ENCODE data around the gene SUCLG2. TPM values are rescaled to one million over a fixed set of nuclear protein-coding genes. Genes with fewer than 3 reads are reported as not detected.

Gene SUCLG2
- total RNA-seq, 1 donor from 2014 or later, result 20.8 TPM

DNA sequence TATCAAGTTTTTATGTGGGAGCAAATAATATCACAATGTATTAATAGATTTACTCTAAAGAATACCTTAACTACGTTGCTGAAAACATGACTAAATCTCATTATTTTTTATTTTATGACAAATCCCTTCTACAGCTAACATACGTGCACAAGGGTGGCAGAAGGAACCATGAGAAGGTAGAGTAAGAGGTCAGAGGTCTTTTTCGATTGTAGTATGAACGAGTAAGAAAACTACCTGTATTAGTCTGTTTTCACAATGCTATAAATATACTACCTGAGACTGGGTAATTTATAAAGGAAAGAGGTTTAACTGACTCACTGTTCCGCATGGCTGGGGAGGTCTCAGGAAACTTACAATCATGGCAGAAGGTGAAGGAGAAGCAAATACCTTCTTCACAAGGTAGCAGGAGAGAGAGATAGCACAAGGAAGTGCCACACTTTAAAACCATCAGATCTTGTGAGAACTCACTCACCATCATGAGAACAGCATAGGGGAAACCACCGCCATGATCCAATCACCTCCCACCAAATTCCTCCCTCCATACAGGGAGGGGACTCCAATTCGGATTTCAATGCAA, 95.3 kb downstream of the SUCLG2 start:
- no peak for FAIRE-seq
- Mint-ChIP-seq H3K9me3 (ENCODE audit: unreplicated experiment) (no peaks in the 10 kb centered on the region), H3K27me3 (ENCODE audit: low read depth, unreplicated experiment) (no peaks in the 10 kb centered on the region), H3K36me3 (ENCODE audit: low read depth, unreplicated experiment) (no peaks in the 10 kb centered on the region), H3K4me3 (ENCODE audit: unreplicated experiment) (no peak overlapping the region), H3K4me1 (ENCODE audit: low read depth, unreplicated experiment) (no peaks in the 10 kb centered on the region), H3K27ac (ENCODE audit: unreplicated experiment) (no peak overlapping the region)
- DNase-seq (ENCODE audit: low read depth), result no peak
- no peak overlapping the region for H3K4me3 ChIP-seq (ENCODE audit: insufficient read depth, low read depth, low read length)
- peaks cover 4% of the 10 kb centered on the region for H3K79me2 ChIP-seq (ENCODE audit: insufficient read depth, low read length)
- TF ChIP-seq EZH2 (IDR thresholded peaks at IDR 0.05; ENCODE audit: insufficient read depth, low read length), result no peak
- TF ChIP-seq, protein P1, sequence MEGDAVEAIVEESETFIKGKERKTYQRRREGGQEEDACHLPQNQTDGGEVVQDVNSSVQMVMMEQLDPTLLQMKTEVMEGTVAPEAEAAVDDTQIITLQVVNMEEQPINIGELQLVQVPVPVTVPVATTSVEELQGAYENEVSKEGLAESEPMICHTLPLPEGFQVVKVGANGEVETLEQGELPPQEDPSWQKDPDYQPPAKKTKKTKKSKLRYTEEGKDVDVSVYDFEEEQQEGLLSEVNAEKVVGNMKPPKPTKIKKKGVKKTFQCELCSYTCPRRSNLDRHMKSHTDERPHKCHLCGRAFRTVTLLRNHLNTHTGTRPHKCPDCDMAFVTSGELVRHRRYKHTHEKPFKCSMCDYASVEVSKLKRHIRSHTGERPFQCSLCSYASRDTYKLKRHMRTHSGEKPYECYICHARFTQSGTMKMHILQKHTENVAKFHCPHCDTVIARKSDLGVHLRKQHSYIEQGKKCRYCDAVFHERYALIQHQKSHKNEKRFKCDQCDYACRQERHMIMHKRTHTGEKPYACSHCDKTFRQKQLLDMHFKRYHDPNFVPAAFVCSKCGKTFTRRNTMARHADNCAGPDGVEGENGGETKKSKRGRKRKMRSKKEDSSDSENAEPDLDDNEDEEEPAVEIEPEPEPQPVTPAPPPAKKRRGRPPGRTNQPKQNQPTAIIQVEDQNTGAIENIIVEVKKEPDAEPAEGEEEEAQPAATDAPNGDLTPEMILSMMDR (IDR thresholded peaks at IDR 0.05; ENCODE audit: insufficient read depth, low read depth, low read length), result no peak
- no peak overlapping the region for H3K9ac ChIP-seq (ENCODE audit: low read length)
- no peaks in the 10 kb centered on the region for H3K27me3 ChIP-seq (ENCODE audit: insufficient read depth, low read length)
- H4K20me1 ChIP-seq (ENCODE audit: insufficient read depth, low read length), result no peaks in the 10 kb centered on the region
- H3K36me3 ChIP-seq (ENCODE audit: insufficient read depth, low read length), result no peaks in the 10 kb centered on the region
- no peak overlapping the region for H2AFZ ChIP-seq (ENCODE audit: low read depth, low read length)
- no peak overlapping the region for H3K4me2 ChIP-seq (ENCODE audit: low read length)
- H3K4me1 ChIP-seq (ENCODE audit: insufficient read depth, low read length), result no peaks in the 10 kb centered on the region
- no peaks in the 10 kb centered on the region for H3K9me3 ChIP-seq (ENCODE audit: insufficient read depth, low read depth, low read length)
- no peak overlapping the region for H3K27ac ChIP-seq (ENCODE audit: low read depth, low read length)

DNA sequence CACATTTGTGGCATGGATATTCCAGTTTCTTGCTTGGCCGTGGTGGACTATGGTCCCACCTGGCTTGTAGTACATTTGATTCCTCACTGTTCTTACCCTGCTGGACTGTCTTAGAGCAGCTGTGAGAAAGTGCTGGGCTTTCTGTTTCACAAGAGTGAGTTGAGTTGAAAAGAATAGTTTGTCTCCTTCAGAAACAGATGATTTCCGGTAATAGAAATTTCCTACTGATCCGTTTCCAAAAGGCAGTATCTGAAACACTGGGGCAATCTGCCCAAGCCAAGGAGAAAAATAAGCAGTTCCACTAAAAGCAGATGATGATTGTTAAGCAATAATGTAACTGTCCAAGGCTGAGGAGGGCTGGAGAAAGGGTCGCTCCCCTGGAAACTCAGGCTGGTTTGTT, 96.0 kb downstream of the SUCLG2 start:
- Histone ChIP-seq H3K36me3 (ENCODE audit: insufficient read depth, low read length) (no peaks in the 10 kb centered on the region), H3K4me1 (ENCODE audit: insufficient read depth, low read length) (no peaks in the 10 kb centered on the region), H3K4me3 (ENCODE audit: insufficient read depth, low read depth, low read length) (no peak overlapping the region), H3K79me2 (ENCODE audit: insufficient read depth, low read length) (peaks cover 4% of the 10 kb centered on the region), H3K4me2 (ENCODE audit: low read length) (no peak overlapping the region), H2AFZ (ENCODE audit: low read depth, low read length) (no peak overlapping the region), H4K20me1 (ENCODE audit: insufficient read depth, low read length) (no peaks in the 10 kb centered on the region), H3K9me3 (ENCODE audit: insufficient read depth, low read depth, low read length) (no peaks in the 10 kb centered on the region), H3K27me3 (ENCODE audit: insufficient read depth, low read length) (no peaks in the 10 kb centered on the region), H3K9ac (ENCODE audit: low read length) (no peak overlapping the region), H3K27ac (ENCODE audit: low read depth, low read length) (no peak overlapping the region)
- no peaks in the 10 kb centered on the region for H3K4me1 Mint-ChIP-seq (ENCODE audit: low read depth, unreplicated experiment)
- no peaks in the 10 kb centered on the region for H3K36me3 Mint-ChIP-seq (ENCODE audit: low read depth, unreplicated experiment)
- peak; percentile 6 for DNase-seq (ENCODE audit: low read depth)
- no peak for TF ChIP-seq EZH2 (IDR thresholded peaks at IDR 0.05; ENCODE audit: insufficient read depth, low read length)
- TF ChIP-seq, protein P1 (IDR thresholded peaks at IDR 0.05; ENCODE audit: insufficient read depth, low read depth, low read length), result no peak
- FAIRE-seq, result no peak
- no peak overlapping the region for H3K27ac Mint-ChIP-seq (ENCODE audit: unreplicated experiment)
- no peaks in the 10 kb centered on the region for H3K27me3 Mint-ChIP-seq (ENCODE audit: low read depth, unreplicated experiment)
- H3K9me3 Mint-ChIP-seq (ENCODE audit: unreplicated experiment), result no peaks in the 10 kb centered on the region
- no peak overlapping the region for H3K4me3 Mint-ChIP-seq (ENCODE audit: unreplicated experiment)

DNA sequence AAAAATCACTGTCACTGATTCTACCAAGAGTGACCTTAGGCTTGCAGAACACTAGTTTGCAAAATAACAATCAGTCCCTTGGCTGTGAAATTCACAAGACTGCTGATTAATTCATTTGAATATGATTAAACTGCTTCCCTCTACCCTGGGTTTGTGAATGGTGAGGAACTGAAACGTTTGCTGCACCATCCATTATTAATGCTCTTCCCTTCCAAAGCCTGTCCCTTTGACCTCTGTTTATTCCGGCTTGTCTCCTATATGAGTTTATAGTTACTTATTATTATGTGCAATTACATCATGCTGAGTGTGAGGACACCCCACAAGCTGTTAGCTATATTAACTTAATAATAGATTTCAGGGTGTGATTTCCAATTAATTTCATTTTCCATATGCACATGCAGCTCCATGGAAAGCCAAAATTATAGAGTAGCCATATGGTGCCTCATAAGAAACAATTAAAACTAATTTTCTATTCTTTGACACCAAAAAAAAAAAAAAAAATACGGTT, 96.5 kb downstream of the SUCLG2 start:
- Mint-ChIP-seq H3K4me3 (ENCODE audit: unreplicated experiment) (no peak overlapping the region), H3K36me3 (ENCODE audit: low read depth, unreplicated experiment) (no peaks in the 10 kb centered on the region), H3K4me1 (ENCODE audit: low read depth, unreplicated experiment) (no peaks in the 10 kb centered on the region), H3K27me3 (ENCODE audit: low read depth, unreplicated experiment) (no peaks in the 10 kb centered on the region), H3K27ac (ENCODE audit: unreplicated experiment) (no peak overlapping the region), H3K9me3 (ENCODE audit: unreplicated experiment) (no peaks in the 10 kb centered on the region)
- FAIRE-seq, result no peak
- Histone ChIP-seq H3K27me3 (ENCODE audit: insufficient read depth, low read length) (no peaks in the 10 kb centered on the region), H3K4me1 (ENCODE audit: insufficient read depth, low read length) (no peaks in the 10 kb centered on the region), H3K4me3 (ENCODE audit: insufficient read depth, low read depth, low read length) (no peak overlapping the region), H3K36me3 (ENCODE audit: insufficient read depth, low read length) (no peaks in the 10 kb centered on the region), H3K4me2 (ENCODE audit: low read length) (no peak overlapping the region), H3K27ac (ENCODE audit: low read depth, low read length) (no peak overlapping the region), H3K9ac (ENCODE audit: low read length) (no peak overlapping the region), H3K79me2 (ENCODE audit: insufficient read depth, low read length) (peaks cover 4% of the 10 kb centered on the region), H3K9me3 (ENCODE audit: insufficient read depth, low read depth, low read length) (no peaks in the 10 kb centered on the region), H2AFZ (ENCODE audit: low read depth, low read length) (no peak overlapping the region), H4K20me1 (ENCODE audit: insufficient read depth, low read length) (no peaks in the 10 kb centered on the region)
- no peak for DNase-seq (ENCODE audit: low read depth)
- TF ChIP-seq, protein P1 (IDR thresholded peaks at IDR 0.05; ENCODE audit: insufficient read depth, low read depth, low read length), result no peak
- TF ChIP-seq EZH2 (IDR thresholded peaks at IDR 0.05; ENCODE audit: insufficient read depth, low read length), result no peak
